ENCODE data around the gene SLC16A1. TPM values are rescaled to one million over a fixed set of nuclear protein-coding genes. Genes with fewer than 3 reads are reported as not detected.

SLC16A1 gene
- total RNA-seq, 1 donor: 77.1 TPM

- no peak overlapping the region for H2AFZ ChIP-seq (ENCODE audit: low read length)
- H3K9me3 ChIP-seq (ENCODE audit: low read depth, low read length): no peaks in the 10 kb centered on the region
- no peaks in the 10 kb centered on the region for H3K4me1 ChIP-seq (ENCODE audit: insufficient read depth, low read length)
- no peak for DNase-seq (ENCODE audit: insufficient read length, low spot score, missing footprints)
- no peaks in the 10 kb centered on the region for H4K20me1 ChIP-seq (ENCODE audit: insufficient read depth, low read length)
- H3K79me2 ChIP-seq (ENCODE audit: insufficient read depth, low read length): peaks cover 28% of the 10 kb centered on the region
- no peak overlapping the region for H3K4me2 ChIP-seq (ENCODE audit: insufficient read depth, low read length)
- H3K27me3 ChIP-seq (ENCODE audit: insufficient read depth, low read length): no peaks in the 10 kb centered on the region
- no peak overlapping the region for H3K27ac ChIP-seq (ENCODE audit: low read depth, low read length)
- no peak overlapping the region for H3K4me3 ChIP-seq (ENCODE audit: insufficient read depth, low read length)
- no peak for TF ChIP-seq CTCF (IDR thresholded peaks at IDR 0.05; ENCODE audit: extremely low read depth, low read depth, low read length)
- H3K36me3 ChIP-seq (ENCODE audit: insufficient read depth, low read length): peaks cover 24% of the 10 kb centered on the region
Observed at GRCh38 chr1:112926858-112927257, 29.1 kb downstream of the SLC16A1 start.

GRCh38 chr1:112925015-112925414 is 31.0 kb downstream of the SLC16A1 start:
- Histone ChIP-seq H3K4me1 (ENCODE audit: insufficient read depth, low read length) (no peaks in the 10 kb centered on the region), H4K20me1 (ENCODE audit: insufficient read depth, low read length) (no peaks in the 10 kb centered on the region), H3K4me2 (ENCODE audit: insufficient read depth, low read length) (no peak overlapping the region), H3K27ac (ENCODE audit: low read depth, low read length) (no peak overlapping the region), H2AFZ (ENCODE audit: low read length) (no peak overlapping the region), H3K36me3 (ENCODE audit: insufficient read depth, low read length) (peaks cover 33% of the 10 kb centered on the region), H3K4me3 (ENCODE audit: insufficient read depth, low read length) (no peak overlapping the region), H3K9me3 (ENCODE audit: low read depth, low read length) (no peaks in the 10 kb centered on the region), H3K79me2 (ENCODE audit: insufficient read depth, low read length) (peaks cover 13% of the 10 kb centered on the region), H3K27me3 (ENCODE audit: insufficient read depth, low read length) (no peaks in the 10 kb centered on the region)
- no peak for DNase-seq (ENCODE audit: insufficient read length, low spot score, missing footprints)
- TF ChIP-seq CTCF (IDR thresholded peaks at IDR 0.05; ENCODE audit: extremely low read depth, low read depth, low read length): no peak

GRCh38 chr1:112923959-112924349 is 32.0 kb downstream of the SLC16A1 start:
- Histone ChIP-seq H4K20me1 (ENCODE audit: insufficient read depth, low read length) (no peaks in the 10 kb centered on the region), H3K79me2 (ENCODE audit: insufficient read depth, low read length) (peaks cover 5% of the 10 kb centered on the region), H3K9me3 (ENCODE audit: low read depth, low read length) (no peaks in the 10 kb centered on the region), H3K36me3 (ENCODE audit: insufficient read depth, low read length) (peaks cover 28% of the 10 kb centered on the region), H3K4me1 (ENCODE audit: insufficient read depth, low read length) (no peaks in the 10 kb centered on the region), H2AFZ (ENCODE audit: low read length) (no peak overlapping the region), H3K27me3 (ENCODE audit: insufficient read depth, low read length) (no peaks in the 10 kb centered on the region), H3K27ac (ENCODE audit: low read depth, low read length) (no peak overlapping the region), H3K4me3 (ENCODE audit: insufficient read depth, low read length) (no peak overlapping the region), H3K4me2 (ENCODE audit: insufficient read depth, low read length) (no peak overlapping the region)
- no peak for DNase-seq (ENCODE audit: insufficient read length, low spot score, missing footprints)
- TF ChIP-seq CTCF (IDR thresholded peaks at IDR 0.05; ENCODE audit: extremely low read depth, low read depth, low read length): no peak

- H3K36me3 ChIP-seq (ENCODE audit: insufficient read depth, low read length): peaks cover 28% of the 10 kb centered on the region
- no peak for TF ChIP-seq CTCF (IDR thresholded peaks at IDR 0.05; ENCODE audit: extremely low read depth, low read depth, low read length)
Observed at GRCh38 chr1:112923234-112923958, 32.6 kb downstream of the SLC16A1 start.

More at GRCh38 chr1:112923234-112923958, 32.6 kb downstream of the SLC16A1 start:
- Histone ChIP-seq H3K4me3 (ENCODE audit: insufficient read depth, low read length) (no peak overlapping the region), H3K4me1 (ENCODE audit: insufficient read depth, low read length) (no peaks in the 10 kb centered on the region), H3K27me3 (ENCODE audit: insufficient read depth, low read length) (no peaks in the 10 kb centered on the region), H3K4me2 (ENCODE audit: insufficient read depth, low read length) (no peak overlapping the region), H4K20me1 (ENCODE audit: insufficient read depth, low read length) (no peaks in the 10 kb centered on the region), H3K27ac (ENCODE audit: low read depth, low read length) (no peak overlapping the region), H3K9me3 (ENCODE audit: low read depth, low read length) (no peaks in the 10 kb centered on the region), H2AFZ (ENCODE audit: low read length) (no peak overlapping the region), H3K79me2 (ENCODE audit: insufficient read depth, low read length) (peaks cover 4% of the 10 kb centered on the region)
- no peak for DNase-seq (ENCODE audit: insufficient read length, low spot score, missing footprints)

Measured in osteoblast (primary cell).